Measurements from ENCODE around the gene TTI1.

GRCh38 chr20:38059832-38060231 lies 26.6 kb upstream of the TTI1 start:
- no peak for TF ChIP-seq FOXM1 (IDR thresholded peaks at IDR 0.05; ENCODE audit: borderline replicate concordance, low read depth)
- no peak for TF ChIP-seq CEBPB (IDR thresholded peaks at IDR 0.05)
- no peak for TF ChIP-seq ZBTB7A (IDR thresholded peaks at IDR 0.05; ENCODE audit: low read depth)
- no peak for TF ChIP-seq RAD21 (IDR thresholded peaks at IDR 0.05; ENCODE audit: low read depth)
- no peak for TF ChIP-seq REST (IDR thresholded peaks at IDR 0.05; ENCODE audit: low read depth)
- TF ChIP-seq EP300 (IDR thresholded peaks at IDR 0.05; ENCODE audit: borderline replicate concordance) = no peak
- no peak for TF ChIP-seq MAX (IDR thresholded peaks at IDR 0.05)
- TF ChIP-seq TEAD4 (IDR thresholded peaks at IDR 0.05) = no peak
- no peak for TF ChIP-seq YY1 (IDR thresholded peaks at IDR 0.05; ENCODE audit: low read depth)
- TF ChIP-seq CREB1 (IDR thresholded peaks at IDR 0.05; ENCODE audit: low read depth) = no peak
- TF ChIP-seq TAF1 (IDR thresholded peaks at IDR 0.05; ENCODE audit: low read depth) = no peak
- no peak for TF ChIP-seq NFIC (IDR thresholded peaks at IDR 0.05)
- no peak for TF ChIP-seq USF1 (IDR thresholded peaks at IDR 0.05)

Measured in Ishikawa (cell line).